WTC11 (cell line): ENCODE data around the gene TTC39A.

ENCODE experiments used
- TF ChIP-seq, protein P1 (sequence below): sonication (generic); formaldehyde crosslinking; IDR thresholded peaks from 2 replicates; pipeline ENCODE4 v1.8.1; 2022; ENCODE audit warnings: low read depth, missing genetic modification reagents, borderline replicate concordance
- TF ChIP-seq, protein P2 (sequence below): fragments of 200-600 bp; IDR thresholded peaks from 2 replicates; pipeline ENCODE4 v1.8.0; 2022; ENCODE audit warnings: antibody characterized with exemption
- TF ChIP-seq, protein P3 (sequence below): sonication (generic); formaldehyde crosslinking; IDR thresholded peaks from 2 replicates; pipeline ENCODE4 v1.8.0; 2022; ENCODE audit warnings: mild to moderate bottlenecking, missing genetic modification reagents

DNA sequence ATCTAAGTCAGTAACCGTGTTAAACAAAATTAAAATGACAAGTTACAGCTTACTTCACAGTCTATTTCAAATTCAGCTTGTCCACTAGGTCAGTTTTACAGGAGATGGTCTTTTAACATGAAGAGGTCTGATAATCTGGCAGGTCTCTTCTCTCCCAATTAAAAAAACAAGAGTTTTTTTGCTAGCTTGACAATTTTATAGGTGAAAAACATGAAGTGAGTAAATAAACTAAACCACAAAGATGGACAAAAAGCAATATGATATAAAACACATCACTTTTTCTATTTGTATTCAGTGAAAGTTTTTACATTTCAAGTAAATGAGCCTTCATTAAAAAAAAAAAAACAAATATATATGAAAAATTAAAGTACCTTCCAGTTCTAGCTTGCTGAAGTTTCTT is 25.0 kb upstream of the TTC39A start:
- TF ChIP-seq, protein P1, sequence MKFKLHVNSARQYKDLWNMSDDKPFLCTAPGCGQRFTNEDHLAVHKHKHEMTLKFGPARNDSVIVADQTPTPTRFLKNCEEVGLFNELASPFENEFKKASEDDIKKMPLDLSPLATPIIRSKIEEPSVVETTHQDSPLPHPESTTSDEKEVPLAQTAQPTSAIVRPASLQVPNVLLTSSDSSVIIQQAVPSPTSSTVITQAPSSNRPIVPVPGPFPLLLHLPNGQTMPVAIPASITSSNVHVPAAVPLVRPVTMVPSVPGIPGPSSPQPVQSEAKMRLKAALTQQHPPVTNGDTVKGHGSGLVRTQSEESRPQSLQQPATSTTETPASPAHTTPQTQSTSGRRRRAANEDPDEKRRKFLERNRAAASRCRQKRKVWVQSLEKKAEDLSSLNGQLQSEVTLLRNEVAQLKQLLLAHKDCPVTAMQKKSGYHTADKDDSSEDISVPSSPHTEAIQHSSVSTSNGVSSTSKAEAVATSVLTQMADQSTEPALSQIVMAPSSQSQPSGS, result no peak
- TF ChIP-seq, protein P2, sequence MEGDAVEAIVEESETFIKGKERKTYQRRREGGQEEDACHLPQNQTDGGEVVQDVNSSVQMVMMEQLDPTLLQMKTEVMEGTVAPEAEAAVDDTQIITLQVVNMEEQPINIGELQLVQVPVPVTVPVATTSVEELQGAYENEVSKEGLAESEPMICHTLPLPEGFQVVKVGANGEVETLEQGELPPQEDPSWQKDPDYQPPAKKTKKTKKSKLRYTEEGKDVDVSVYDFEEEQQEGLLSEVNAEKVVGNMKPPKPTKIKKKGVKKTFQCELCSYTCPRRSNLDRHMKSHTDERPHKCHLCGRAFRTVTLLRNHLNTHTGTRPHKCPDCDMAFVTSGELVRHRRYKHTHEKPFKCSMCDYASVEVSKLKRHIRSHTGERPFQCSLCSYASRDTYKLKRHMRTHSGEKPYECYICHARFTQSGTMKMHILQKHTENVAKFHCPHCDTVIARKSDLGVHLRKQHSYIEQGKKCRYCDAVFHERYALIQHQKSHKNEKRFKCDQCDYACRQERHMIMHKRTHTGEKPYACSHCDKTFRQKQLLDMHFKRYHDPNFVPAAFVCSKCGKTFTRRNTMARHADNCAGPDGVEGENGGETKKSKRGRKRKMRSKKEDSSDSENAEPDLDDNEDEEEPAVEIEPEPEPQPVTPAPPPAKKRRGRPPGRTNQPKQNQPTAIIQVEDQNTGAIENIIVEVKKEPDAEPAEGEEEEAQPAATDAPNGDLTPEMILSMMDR, result no peak
- TF ChIP-seq, protein P3, sequence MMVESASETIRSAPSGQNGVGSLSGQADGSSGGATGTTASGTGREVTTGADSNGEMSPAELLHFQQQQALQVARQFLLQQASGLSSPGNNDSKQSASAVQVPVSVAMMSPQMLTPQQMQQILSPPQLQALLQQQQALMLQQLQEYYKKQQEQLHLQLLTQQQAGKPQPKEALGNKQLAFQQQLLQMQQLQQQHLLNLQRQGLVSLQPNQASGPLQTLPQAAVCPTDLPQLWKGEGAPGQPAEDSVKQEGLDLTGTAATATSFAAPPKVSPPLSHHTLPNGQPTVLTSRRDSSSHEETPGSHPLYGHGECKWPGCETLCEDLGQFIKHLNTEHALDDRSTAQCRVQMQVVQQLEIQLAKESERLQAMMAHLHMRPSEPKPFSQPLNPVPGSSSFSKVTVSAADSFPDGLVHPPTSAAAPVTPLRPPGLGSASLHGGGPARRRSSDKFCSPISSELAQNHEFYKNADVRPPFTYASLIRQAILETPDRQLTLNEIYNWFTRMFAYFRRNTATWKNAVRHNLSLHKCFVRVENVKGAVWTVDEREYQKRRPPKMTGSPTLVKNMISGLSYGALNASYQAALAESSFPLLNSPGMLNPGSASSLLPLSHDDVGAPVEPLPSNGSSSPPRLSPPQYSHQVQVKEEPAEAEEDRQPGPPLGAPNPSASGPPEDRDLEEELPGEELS (CRISPR knock-in tag), result no peak
